DMS114 treated with DMSO at 0.1 percent for 48 hours (cell line): ENCODE results near the gene IFNA13.
"Not testable (repeated sequence)": the region's sequence is repeated elsewhere in the genome, so short reads cannot be mapped to it uniquely, and the experiment has no call there.

Source experiments
- DNase-seq: peaks from one replicate; lab custom pipeline; 2025; ENCODE audit not compliant: unreplicated experiment; lab: John Stamatoyannopoulos, UW

IFNA13 gene

DNA sequence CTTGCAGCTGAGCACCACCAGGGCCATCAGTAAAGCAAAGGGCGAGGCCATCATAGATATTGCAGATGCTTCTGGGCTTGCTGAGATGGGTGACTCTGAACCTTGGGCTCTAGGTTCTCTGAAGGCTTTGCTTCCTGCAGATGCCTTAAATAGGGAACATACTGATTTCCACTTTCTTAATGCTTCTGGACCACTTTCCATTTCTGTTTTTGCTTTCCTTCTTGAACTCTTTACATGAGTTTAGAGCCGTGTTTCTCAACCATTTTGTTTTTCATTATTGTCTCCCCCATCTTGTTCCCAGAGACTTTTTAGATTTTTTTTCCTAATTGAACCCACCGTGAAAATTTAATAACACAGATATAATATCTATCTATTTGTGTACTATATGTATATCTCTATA is at the start of gene IFNA13:
TSS of gene IFNA13 (minus strand) at position 101 of the 400 bp plus-strand sequence. CDS start at position 54, 47 bp downstream.
- DNase-seq = no peak

DNA sequence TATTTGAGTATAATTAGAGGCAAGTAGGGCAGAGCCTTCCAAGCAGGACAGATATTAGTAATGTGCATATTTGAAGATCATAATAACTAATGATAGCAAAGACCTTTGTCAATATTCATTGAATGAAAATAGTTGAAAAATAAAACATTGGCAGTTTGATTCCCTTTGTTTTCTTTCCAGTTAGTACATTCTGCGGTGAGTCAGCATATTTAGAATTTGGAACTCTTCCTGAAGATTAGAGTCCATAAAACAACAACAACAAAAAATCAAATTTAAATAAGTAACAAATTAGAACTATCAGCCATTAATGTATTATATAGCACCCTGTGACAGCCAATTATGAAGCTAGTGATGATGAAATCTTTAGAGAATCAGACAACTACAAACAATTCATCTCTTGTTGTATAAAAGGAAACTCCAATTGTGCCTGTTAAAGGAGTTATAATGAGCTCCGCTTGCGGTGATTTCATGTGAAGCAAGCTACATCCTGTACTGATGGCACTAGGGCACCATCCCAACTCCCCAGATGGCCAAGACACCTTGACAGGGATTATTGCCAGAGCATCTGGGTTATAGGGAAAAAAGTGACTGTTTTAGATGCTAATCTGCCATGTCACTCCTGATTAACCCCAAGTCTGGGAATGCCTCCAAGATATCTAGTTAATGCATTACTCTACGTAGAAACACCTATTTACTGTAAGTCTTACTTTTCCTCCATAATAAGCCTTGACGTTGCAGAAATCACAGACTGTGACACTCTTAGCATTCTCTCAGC is 47.8 kb upstream of the IFNA13 start:
- no peak for DNase-seq

DNA sequence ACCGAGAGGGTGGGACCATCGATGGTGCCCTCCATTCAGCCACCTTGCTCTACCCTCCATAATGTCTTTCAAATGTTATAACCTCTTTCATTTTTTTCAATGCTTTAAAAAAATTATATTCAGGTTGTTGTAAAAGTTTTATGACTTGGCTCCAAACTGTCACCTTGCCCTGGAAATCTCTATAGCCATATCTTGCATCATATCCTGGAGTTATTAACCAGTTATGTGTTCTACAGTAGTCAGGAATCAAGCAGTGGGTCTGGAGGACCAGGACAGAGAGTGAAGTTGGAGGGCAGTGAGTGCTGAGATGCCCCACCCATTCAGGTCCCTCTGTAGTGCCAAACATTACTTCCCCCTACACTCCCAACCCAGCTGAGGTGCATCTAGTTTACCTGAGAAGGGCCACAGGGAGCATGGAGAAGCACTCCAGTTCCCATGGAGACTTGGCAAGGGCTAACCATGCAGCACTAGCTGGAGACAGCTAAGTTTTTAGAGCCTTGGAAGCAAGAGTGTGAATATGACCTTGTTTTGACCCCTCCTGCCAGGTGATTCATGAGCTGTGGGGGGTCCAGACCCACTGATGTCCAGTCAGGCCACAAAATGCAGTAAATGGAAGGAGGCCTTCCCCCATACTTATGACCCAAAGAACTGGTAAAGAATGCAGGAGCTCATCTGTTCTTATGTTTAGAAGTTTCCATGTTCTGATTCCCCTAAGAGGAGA is 46.5 kb upstream of the IFNA13 start:
- DNase-seq = no peak

DNA sequence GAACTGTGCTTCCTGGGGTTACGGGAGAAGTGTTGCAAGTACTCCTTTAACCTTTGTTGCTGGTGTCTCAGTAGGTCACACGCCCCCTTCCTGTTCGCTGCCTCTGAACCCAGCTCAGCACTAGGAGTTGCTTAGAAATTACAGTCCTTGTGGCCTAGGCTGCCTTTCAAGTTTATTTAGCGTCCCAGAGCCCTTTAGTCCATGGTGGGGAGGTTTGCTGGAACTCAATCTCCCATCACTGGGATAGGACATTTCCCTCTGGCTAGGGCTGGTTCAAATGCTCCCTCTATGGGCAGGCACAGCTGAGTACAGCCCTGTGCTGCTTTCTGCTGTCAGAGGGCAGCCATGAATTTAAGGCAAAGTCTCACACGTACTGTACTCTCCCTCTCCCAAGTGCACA is 45.8 kb upstream of the IFNA13 start:
- no peak for DNase-seq

DNA sequence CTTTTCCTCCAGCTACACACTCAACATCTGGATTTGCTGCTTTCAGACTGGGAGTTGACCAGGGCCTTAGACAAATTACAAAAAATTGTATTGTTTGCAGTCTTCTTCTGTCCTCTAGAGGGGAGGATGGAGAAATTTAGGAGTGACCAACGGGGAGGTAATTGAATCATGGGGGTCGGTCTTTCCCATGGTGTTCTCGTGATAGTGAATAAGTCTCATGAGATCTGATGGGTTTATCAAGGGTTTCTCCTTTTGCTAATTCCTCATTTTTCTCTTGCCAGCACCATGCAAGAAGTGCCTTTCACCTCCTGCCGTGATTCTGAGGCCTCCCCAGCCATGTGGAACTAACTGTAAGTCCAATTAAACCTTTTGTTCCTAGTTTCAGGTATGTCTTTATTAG is 45.3 kb upstream of the IFNA13 start:
- no peak for DNase-seq

DNA sequence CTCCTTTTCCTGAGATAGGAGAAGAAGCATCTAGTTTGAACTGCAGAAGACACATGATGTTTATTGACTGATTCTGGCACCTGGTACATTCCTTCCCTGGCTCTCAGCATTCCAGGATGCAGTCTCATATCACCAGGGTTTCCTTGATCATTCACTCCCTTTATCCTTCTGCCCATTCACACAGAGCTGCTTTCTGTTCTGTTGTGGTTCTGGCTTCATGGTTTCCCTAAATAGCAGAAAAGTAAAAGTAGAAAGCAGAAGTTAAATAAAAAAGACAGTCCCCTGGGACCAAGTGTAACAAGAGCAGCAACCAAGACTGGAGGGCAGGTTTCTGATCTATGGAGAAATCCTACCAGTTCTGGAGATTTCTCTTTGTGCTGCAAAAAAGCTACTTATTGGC is 44.2 kb upstream of the IFNA13 start:
- no peak for DNase-seq

DNA sequence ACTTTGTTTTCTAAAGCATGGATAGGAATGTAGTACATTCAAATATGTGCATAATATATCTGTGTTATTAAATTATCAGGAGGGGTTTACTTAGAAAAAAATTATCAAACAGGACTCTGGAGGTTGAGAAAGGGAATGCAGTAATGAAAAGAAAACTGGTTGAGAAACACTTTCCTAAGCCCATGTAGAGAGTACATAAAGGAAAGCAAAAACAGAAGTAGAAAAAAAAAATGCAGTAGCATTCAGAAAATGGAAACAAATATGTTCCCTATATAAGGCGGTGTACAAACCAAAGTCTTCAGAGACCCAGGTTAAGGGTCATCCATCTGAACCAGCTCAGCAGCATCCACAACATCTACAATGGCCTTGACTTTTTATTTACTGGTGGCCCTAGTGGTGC is 41.0 kb upstream of the IFNA13 start, which contains the start of gene IFNA8:
TSS of gene IFNA8 (plus strand) at position 301 of the 400 bp plus-strand sequence. CDS start at position 361, 60 bp downstream.
- no peak for DNase-seq

DNA sequence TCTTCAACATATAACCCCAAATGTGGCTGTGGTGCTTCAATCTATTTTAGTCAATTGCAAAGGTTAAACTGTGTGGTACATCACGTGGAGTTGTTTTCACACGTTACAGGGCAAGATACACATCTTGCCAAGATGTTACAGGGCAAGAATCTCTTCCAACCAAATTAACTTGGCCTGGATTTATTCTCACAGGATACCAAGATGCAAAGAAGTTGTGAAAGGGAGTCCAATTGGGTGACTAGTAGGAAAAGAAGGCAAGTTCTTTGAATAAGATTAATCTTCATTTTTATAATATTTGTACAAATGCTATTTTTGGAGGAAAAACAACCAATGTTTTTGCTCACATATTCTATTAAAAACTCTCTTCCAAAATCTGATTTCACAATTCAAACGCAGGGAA is 36.3 kb upstream of the IFNA13 start:
- DNase-seq = no peak

DNA sequence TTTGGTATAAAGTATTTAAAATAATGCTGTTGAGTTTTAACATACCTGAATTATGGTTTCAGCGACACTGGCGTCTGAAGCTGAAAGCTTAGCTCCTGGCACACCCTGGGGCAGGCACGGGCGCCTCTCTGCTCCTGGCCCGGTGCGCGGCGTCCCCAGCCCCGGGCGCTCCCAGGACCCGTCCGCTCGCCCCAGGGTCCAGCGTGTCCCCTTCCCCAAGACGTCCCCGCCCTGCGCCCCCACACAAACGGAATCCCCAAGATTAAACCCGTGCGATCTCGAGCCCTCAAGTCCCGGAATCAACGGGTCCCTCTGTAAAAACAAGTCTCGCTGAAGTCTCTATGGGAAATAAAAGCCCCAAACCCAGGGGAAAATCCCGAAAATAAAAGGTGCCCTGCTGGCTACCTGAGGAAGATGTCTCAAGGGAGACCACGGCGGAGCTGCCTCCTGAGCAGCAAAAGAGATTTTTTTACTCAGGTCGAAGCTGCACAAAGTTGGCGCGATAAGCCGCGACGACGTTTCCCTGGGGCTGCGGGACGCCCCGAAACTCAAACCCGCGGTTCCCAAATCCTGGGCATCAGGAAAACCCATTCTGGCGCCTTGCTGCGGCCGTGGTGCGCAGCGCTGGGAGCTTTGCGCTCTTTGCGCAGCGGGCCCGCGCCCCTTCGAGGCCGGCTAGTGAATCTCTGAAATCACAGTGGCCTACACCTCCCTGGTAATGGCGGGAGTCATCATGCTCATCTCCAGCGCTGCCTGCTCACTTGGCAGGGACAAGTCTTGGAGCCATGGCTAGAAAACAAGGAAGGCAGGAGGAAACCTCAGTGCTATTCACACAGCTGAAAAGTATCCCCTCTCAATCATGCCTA is 34.8 kb upstream of the IFNA13 start:
- no peak for DNase-seq

DNA sequence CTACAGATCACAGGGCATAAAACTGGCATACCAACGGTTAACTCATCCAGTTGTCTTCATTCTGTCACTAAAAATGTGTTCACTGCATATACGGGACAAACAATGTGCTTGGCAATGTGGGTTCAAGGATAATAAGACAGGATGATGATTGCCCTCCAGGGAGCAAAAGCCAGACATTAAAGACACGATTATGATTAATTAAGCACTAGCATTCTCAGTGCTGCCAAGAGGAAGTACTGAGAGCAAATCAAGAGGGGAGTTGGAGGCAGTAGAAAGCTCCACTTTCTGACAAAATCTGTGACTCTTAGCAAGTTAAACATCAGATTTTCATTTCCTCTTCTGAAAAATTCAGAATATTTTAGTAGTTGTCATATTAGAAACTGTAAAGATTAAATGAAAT is 32.1 kb upstream of the IFNA13 start:
- DNase-seq = no peak

DNA sequence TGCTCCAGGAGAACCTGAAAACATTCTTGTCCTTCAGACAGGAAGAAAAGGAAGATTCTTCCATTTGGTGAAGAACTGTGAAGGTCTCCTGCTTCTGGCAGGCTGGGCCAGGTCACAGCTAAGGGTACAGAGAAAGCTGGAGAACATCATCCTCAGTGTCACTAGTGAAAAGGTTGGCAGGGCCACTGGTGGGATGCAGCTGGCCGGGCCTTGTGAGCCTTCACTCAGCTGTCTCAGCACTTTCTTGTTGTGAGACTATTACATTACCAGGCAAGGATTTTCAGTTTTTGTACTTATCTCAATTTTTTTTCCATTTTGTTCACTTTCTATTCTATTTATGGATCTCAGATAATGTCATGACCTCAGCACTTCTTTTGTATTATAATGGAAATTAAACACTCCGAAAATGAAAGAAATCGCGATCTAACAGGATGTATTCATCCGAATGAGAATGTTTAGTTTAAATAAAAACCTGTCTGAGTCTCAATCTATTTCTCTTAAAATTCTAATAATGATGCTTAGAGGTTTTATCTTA is 31.2 kb upstream of the IFNA13 start:
- DNase-seq = no peak

DNA sequence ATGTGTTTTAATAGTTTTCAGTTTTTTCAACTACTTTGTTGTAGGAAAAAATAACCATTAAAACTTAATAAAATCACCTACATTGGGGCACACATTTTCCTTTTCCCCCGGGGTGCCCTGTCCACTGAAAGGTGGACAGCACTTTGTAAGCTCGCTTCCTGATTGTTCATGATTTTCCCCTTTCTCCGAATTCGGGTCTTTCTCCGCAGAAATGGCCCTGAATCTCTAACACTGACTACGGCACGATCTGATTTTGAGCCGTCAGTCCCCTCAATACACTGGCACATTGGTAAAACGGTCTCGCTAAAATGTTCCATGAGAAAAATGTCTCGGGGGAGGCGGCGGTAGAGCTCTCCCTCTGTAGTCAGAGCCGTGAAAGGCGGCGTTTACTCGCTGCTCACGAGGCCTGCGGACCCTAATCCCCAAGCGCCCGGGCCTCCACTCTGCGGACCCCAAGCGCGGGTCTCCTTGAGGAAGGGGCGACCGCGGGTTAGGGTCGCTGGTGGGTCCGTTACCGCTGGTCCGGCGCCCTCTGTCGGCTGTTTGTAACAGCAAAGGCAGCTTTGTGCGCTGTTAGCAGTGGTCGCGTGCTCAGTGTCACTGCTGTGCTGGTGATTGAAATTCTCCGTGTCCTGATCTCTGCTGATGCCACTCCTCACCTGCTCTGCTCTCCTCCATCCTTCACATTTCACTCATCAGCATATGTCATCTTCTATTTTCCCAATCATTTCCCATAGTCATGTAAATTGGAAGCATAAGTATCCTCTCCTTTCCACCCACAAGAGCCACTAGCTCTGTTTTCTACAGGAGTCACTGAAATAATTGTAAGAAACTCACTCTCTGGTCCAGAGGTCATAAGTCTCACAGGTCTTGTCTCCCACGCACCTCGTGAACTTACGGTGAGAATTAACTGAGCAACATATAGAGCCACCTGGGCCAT is 28.2 kb upstream of the IFNA13 start:
- no peak for DNase-seq

DNA sequence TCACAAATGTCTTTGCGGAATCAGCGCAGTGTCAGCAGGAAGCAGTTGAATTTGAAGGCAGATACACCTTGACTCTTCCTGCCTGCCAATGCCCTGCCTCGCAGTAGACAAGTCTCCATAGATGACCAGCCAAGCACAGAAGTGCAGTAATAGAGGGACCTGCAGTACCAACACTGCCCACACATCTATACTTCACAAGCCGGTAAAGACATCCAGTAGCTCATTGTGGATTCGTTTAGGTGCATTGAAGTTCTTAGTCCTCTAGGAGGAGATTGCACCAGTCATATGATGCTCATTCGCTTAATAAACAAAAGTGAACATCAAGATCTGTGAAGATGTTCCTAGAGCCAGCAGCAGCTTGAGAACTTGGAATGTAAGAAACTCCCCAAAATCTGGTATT is 24.4 kb upstream of the IFNA13 start:
- peak; percentile 28 for DNase-seq

DNA sequence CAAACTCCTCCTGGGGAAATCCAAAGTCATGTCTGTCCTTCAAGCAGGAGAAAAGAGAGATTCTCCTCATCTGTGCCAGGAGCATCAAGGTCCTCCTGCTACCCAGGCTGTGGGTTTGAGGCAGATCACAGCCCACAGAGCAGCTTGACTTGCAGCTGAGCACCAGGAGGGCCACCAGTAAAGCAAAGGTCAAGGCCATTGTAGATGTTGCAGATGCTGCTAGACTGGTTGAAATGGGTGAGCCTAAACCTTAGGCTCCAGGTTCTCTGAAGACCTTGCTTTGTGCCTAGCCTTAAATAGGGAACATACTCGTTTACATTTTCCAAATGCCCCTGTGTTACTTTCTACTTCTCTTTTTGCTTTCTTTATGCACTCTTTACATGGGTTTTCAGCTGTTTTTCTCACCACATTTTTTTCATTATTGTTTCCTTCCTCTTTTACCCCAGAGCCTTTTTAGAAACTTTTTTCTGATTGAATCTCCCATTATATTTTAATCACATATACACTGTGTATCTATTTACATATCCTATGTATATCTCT is 17.3 kb upstream of the IFNA13 start, which contains the start of gene IFNA2:
TSS of gene IFNA2 (minus strand) at position 268 of the 540 bp plus-strand sequence. CDS start at position 199, 69 bp downstream.
- no peak for DNase-seq

DNA sequence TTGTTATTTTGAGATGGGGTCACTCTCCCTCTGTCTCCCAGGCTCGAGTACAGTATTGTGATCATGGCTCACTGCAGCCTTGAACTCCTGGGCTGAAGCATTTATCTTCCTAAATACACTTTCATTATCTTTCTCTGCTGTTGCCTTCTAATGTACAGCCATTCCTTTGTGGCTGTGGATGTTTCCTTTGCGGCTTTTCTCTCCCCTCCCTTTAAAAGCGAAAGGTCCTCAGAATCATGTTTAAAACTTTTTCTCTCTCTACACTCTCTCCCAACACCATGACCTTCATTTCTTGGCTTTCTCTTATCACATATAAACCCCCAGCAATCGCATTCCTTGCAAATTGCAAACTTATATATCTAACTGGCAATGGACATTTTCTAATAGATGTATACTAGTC is 15.8 kb upstream of the IFNA13 start:
- no peak for DNase-seq

DNA sequence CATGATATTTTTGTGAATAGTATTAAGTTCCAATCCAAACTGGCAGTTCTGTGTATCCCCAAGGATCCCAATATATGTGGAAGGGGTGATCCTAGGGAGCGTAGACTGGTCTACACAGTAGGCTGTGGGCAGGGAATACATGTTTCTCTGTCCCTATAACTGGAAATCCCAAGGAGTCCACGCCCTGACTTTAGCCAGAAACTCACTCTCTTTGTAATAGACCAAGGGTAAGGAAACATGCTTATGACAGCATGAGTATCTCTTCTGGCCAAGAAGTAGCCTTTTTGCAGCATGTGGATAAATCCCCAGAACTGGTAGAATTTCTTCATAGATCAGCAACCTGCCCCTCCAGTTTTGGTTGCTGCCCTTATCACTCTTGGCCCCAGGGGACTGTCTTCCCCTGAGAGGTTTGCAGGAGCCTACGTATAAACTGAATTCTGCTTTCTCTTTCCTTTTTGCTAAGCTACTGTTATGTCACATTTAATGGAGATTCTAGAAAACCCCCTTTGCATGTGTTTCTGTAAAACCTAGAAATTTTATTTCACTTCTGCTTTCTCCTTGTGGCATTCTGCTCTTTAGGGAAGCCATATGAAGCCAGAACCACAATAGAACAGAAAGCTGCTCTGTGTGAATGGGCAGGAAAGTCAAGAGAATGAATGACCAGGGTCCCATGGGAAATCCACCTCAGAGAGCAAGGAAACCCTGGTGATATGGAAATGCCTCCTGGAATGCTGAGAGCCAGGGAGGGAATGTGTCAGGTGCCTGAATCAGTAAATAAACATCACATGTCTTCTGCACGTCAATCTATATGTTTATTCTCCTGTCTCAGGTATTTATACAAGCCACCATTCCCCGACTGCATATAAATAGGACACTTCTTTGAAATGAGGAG is 13.8 kb upstream of the IFNA13 start:
- DNase-seq = no peak

DNA sequence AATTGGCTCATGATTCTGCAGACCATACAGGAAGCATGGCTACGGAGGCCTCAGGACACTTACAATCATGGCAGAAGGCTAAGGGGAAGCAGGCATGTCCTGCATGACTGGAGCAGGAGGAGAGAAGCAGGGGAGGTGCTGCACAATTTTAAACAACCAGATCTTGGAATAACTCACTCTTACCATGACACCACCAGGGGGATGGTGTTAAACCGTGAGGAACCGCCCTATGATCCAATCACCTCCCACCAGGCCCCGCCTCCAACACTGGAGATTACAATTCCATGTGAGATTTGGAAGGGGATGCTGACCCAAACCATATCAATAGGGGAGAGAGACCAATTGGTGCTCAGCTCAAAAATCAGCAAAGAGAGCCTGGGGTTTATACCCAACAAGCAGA is 3.6 kb upstream of the IFNA13 start:
- not testable (repeated sequence) for DNase-seq

DNA sequence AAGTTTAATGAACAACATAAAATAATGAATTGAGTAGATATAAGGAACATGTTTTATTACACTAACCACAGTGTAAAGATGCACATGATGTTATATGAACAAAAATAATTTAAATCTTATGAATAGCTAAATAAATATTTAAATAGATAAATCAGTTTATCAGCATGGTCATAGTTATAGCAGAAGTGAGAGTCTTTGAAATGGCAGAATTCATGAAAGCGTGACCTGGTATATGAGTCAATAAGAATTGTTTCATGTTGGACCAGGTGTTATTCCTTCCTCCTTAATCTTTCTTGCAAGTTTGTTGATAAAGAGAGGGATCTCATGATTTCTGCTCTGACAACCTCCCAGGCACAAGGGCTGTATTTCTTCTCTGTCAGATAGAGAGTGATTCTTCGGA is 688 bp downstream of the IFNA13 start:
- DNase-seq = not testable (repeated sequence)

DNA sequence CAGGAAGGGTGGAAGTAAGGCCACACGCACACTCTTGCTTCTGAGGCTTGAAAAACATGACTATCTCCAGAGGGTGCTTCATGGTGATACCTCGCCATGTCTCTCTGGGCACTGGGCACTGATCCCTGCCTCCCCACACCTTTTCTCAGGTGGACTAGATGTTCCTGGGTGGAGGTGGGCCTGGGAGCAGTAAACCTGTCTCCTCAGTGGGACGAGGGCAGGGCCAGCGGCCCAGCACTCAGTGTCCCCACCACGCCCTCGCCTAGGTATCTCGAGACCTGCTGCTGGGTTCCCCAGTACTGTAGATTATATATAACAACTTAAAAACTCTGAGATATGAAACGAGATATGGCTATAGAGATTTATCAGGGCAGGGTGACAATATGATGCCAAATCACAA is 5.6 kb downstream of the IFNA13 start:
- no peak for DNase-seq
